ENCODE data around the gene AMDHD1. TPM values are rescaled to one million over a fixed set of nuclear protein-coding genes. Genes with fewer than 3 reads are reported as not detected.
A peak's percentile ranks its signal among the peaks of the same experiment; 100 is the strongest.

AMDHD1 gene, protein sequence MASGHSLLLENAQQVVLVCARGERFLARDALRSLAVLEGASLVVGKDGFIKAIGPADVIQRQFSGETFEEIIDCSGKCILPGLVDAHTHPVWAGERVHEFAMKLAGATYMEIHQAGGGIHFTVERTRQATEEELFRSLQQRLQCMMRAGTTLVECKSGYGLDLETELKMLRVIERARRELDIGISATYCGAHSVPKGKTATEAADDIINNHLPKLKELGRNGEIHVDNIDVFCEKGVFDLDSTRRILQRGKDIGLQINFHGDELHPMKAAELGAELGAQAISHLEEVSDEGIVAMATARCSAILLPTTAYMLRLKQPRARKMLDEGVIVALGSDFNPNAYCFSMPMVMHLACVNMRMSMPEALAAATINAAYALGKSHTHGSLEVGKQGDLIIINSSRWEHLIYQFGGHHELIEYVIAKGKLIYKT
- total RNA-seq = 0.96 TPM

DNA sequence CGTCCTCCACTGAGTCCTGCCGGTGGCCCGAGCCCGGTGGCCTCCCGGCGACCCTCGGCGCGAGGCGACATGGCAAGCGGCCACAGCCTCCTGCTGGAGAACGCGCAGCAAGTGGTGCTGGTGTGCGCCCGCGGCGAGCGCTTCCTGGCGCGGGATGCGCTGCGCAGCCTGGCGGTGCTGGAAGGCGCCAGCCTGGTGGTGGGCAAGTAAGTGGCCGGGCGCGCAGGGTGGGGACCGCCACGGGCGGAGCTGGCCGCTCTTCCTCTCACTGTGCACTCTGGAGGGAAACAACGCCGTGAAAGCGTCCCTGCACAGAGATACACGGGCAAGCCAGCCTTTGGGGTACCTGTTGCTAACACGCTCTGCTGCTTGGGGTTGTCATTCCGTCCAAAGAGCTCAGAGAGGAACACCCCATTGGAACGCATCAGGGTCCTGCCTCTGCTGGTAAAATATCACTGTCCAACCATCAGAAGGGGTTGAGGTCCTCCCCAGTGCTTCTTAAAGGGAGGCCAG, at the start of gene AMDHD1:
Gene AMDHD1 (plus strand): TSS at position 2 of the 513 bp plus-strand sequence. CDS start 68 bp downstream, at position 70.
- no peaks in the 10 kb centered on the region for H3K27me3 ChIP-seq
- peak within 1 kb of the TSS; percentile 38 to 64 for H3K27ac ChIP-seq
- H3K9me3 ChIP-seq = no peaks in the 10 kb centered on the region
- DNase-seq (ENCODE audit: low spot score in 2 of 2) = peak in 1 of 2 donors; percentile 68
- TF ChIP-seq, protein P1, sequence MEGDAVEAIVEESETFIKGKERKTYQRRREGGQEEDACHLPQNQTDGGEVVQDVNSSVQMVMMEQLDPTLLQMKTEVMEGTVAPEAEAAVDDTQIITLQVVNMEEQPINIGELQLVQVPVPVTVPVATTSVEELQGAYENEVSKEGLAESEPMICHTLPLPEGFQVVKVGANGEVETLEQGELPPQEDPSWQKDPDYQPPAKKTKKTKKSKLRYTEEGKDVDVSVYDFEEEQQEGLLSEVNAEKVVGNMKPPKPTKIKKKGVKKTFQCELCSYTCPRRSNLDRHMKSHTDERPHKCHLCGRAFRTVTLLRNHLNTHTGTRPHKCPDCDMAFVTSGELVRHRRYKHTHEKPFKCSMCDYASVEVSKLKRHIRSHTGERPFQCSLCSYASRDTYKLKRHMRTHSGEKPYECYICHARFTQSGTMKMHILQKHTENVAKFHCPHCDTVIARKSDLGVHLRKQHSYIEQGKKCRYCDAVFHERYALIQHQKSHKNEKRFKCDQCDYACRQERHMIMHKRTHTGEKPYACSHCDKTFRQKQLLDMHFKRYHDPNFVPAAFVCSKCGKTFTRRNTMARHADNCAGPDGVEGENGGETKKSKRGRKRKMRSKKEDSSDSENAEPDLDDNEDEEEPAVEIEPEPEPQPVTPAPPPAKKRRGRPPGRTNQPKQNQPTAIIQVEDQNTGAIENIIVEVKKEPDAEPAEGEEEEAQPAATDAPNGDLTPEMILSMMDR (IDR thresholded peaks at IDR 0.05) = peak in 2 of 3 experiments; percentile 16 to 40
- H3K36me3 ChIP-seq = no peaks in the 10 kb centered on the region
- H3K4me3 ChIP-seq = peak within 1 kb of the TSS; percentile 83 to 92
- intact Hi-C loops (cut with DNase I) = no loop called here
- H3K4me1 ChIP-seq = peaks cover 0 to 4% of the 10 kb centered on the region in 2 donors

DNA sequence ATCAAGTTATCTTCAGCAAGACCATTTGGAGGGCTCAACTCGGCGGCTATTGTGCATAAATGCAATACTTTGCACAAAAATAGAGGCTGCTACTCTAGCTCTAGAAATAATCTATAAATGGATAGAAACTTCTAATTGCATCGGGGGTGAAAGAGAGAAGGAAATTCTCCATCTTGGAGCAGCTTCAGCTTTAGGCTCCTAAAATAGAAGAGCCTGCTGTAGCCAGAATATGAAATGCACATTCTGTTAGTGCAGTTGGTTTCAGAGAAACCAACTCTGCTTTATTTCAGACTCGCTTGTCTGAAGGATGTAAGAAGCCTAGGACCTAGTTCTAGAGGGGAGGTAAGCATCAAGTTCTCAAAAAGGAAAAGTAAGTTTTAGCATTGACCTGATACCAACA, 46.3 kb upstream of the AMDHD1 start:
- no peaks in the 10 kb centered on the region for H3K4me1 ChIP-seq
- H3K27me3 ChIP-seq = no peaks in the 10 kb centered on the region
- H3K9me3 ChIP-seq = no peaks in the 10 kb centered on the region
- no peak overlapping the region for H3K27ac ChIP-seq
- no peak for DNase-seq (ENCODE audit: low spot score in 2 of 2)
- no peak overlapping the region for H3K4me3 ChIP-seq
- intact Hi-C loops (cut with DNase I) = no loop called here
- H3K36me3 ChIP-seq = no peaks in the 10 kb centered on the region
- TF ChIP-seq, protein P1 (IDR thresholded peaks at IDR 0.05) = no peak

DNA sequence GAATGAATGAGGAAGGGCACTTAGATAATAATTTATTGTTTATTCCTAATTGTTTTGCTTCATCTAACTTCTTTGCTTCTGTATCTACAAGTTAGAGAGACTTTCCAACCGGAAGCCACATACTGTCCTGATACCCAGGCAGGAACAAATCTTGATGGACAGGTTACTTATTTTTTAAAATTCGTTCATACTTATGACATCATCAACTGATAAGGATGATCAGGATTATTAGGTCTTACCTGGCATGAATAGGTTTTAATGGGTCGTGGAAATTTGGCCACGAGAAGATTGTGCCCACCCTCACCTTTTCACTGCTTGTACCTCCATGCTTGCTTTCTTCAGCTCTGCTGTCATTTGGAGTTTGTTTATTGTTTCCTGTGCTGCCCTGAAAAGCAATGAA, 45.0 kb upstream of the AMDHD1 start:
- intact Hi-C loops (cut with DNase I) = no loop called here
- Histone ChIP-seq H3K36me3 (no peaks in the 10 kb centered on the region), H3K9me3 (no peaks in the 10 kb centered on the region), H3K4me3 (no peak overlapping the region), H3K27me3 (no peaks in the 10 kb centered on the region), H3K4me1 (no peaks in the 10 kb centered on the region), H3K27ac (no peak overlapping the region)
- DNase-seq (ENCODE audit: low spot score in 2 of 2) = no peak
- TF ChIP-seq, protein P1 (IDR thresholded peaks at IDR 0.05) = no peak

DNA sequence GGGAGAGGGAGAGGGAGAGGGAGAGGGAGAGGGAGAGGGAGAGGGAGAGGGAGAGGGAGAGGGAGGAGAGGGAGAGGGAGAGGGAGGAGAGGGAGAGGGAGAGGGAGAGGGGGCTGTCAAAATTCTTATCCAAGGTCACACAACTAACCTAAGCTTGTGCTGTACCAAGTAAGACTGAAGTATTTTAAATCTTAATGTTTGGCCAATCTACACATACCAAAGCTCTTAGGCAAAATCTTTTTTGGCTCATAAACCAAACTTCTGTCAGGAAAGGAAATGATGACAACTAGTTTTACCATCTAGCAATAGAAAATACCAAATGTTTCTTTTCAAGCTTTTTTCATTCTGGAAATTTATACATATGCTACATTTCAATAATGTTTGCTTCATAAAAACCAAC, 34.6 kb upstream of the AMDHD1 start:
- TF ChIP-seq, protein P1 (IDR thresholded peaks at IDR 0.05) = no peak
- intact Hi-C loops (cut with DNase I) = no loop called here
- Histone ChIP-seq H3K27ac (no peak overlapping the region), H3K4me1 (no peaks in the 10 kb centered on the region), H3K27me3 (no peaks in the 10 kb centered on the region), H3K36me3 (no peaks in the 10 kb centered on the region), H3K9me3 (no peaks in the 10 kb centered on the region), H3K4me3 (no peak overlapping the region)
- DNase-seq (ENCODE audit: low spot score in 2 of 2) = no peak

DNA sequence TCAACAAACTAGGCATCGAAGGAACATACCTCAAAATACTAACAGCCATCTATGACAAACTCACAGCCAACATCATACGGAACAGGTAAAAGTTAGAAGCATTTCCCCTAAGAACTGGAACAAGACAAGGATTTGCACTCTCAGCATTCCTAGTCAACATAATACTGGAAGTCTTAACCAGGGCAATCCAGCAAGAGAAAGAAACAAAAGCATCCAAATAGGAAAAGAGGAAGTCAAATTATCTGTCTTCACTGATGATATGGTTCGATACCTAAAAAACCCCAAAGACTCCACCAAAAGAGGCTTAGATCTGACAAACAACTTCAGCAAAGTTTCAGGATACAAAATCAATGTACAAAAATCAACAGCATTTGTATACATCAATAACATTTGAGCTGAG, 33.3 kb upstream of the AMDHD1 start:
- intact Hi-C loops (cut with DNase I) = no loop called here
- DNase-seq (ENCODE audit: low spot score in 2 of 2) = no peak
- Histone ChIP-seq H3K9me3 (no peaks in the 10 kb centered on the region), H3K4me1 (no peaks in the 10 kb centered on the region), H3K27ac (no peak overlapping the region), H3K27me3 (no peaks in the 10 kb centered on the region), H3K4me3 (no peak overlapping the region), H3K36me3 (no peaks in the 10 kb centered on the region)
- TF ChIP-seq, protein P1 (IDR thresholded peaks at IDR 0.05) = no peak
